PFSK-1 (cell line): ENCODE results near the gene SIPA1. TPM values are rescaled to one million over a fixed set of nuclear protein-coding genes. Genes with fewer than 3 reads are reported as not detected.

Experiments used
- FOXP2 ChIP-seq: optimal IDR thresholded peaks from 2 replicates; pipeline ENCODE3; 2011; ENCODE audit warnings: borderline replicate concordance, control low read depth, inconsistent platforms; ENCODE audit not compliant: insufficient read depth; ENCODE audit errors: extremely low read length, extremely low read depth
- POLR2AphosphoS5 ChIP-seq: IDR thresholded peaks from 2 replicates; pipeline ENCODE4 v1.6.1; 2012; ENCODE audit warnings: low read depth, mild to moderate bottlenecking, control low read depth, low read length, moderate library complexity
- SIN3A ChIP-seq: IDR thresholded peaks from 2 replicates; pipeline ENCODE4 v1.6.1; 2012; ENCODE audit warnings: mild to moderate bottlenecking, low read length, moderate library complexity, borderline replicate concordance; ENCODE audit not compliant: insufficient read depth
- TAF1 ChIP-seq: IDR thresholded peaks from 2 replicates; pipeline ENCODE4 v1.6.1; 2012; ENCODE audit warnings: low read length, control low read depth, borderline replicate concordance; ENCODE audit not compliant: insufficient read depth
- polyA plus RNA-seq: library from polyadenylated mRNA; unstranded; fragments of >200 nt; gene quantifications from one replicate; pipeline ENCODE4 v1.2.1, GENCODE V29; 2012; ENCODE audit warnings: low read depth, missing spikeins; ENCODE audit not compliant: insufficient read length
- TF ChIP-seq, protein P1 (sequence below), 2 experiments: IDR thresholded peaks; 2 replicates each; pipeline versions ENCODE4 v1.6.1 to v1.8.0; 2011 to 2012; ENCODE audit warnings: low read depth in 2 of 2, low read length in 2 of 2, control low read depth in 1 of 2, inconsistent platforms in 1 of 2, mild to moderate bottlenecking in 1 of 2, moderate library complexity in 1 of 2; ENCODE audit not compliant: insufficient read depth in 1 of 2

SIPA1 gene
- 92.0 TPM for polyA plus RNA-seq

DNA sequence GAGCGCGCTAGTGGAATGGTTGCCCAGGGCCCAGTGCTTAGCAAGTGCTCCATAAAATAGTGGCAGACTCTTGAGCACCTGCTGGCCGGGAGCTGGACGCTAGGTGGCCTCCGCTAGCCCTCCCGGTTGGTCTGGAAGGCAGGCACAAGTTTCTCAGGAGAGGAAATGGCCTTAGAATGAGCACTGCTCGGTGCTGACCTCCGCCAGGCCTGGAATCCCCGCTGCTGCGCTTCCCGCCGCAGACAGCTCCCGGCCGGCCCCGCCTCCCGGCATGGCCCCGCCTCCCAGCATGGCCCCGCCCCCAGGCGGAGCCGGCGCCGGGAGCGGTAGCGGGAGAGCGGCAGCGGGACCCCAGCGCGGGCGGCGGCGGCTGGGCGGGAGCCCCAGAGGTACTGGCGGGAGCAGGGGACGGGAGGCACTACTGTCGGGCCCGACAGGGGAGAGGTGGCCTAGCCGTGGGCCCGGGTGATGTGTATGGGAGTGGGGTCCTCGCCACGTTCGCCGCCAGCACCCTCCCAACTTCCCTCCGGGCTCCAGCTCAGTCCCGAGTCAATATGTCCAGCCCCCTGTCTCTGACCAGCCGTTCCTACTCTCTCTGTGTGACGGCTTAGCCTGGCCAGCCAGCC lies at the start of gene SIPA1:
SIPA1 (plus strand) TSS at position 308 of the 626 bp plus-strand sequence. CDS start 2,821 bp downstream, outside the sequence.
- TF ChIP-seq TAF1 (no peak; the same call in 1 of the 2 replicates), POLR2AphosphoS5 (peak; percentile 85)

DNA sequence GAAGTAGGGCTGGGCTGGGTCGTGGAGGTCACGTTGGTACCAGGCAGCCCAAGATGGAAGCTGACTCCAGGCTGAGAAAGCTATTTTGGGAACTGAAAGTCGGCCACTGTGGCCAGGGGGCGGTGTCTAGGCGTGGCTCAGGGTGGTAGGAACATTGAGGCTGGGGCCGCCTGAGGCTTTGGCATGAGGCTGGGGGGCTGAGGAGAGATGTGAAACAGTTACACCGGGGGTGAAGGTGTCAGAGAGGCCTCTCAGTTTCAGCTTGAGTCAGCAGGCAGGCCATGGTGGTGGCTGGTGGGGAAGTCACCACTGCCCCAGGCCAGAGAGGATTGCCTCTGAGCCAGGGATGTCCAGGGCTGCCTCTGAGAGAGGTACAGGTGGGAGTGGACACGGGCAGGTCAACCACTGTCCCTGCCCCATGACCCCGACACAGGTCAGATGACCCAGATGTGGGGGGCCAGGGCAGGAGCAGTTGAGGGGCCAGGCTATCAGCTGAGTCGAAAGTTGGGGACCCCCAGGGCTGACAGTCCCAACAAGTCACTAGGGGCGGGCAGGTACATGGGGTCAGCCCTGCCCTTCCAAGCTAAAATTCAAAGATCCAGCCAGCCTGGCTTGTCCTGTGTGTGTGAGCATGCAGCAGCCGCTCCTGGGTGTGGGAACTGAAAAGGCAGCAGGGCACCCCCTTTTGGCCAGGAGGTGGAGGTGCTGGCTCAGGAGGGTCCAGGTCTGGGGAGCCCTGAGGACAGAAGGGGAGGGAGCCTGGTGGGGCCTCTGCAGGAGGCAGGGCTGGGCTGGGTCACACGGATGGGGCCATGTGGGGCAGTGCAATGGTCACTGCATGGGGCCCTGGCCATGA lies 49.5 kb upstream of the SIPA1 start:
- TF ChIP-seq TAF1 = no peak
- TF ChIP-seq, protein P1, sequence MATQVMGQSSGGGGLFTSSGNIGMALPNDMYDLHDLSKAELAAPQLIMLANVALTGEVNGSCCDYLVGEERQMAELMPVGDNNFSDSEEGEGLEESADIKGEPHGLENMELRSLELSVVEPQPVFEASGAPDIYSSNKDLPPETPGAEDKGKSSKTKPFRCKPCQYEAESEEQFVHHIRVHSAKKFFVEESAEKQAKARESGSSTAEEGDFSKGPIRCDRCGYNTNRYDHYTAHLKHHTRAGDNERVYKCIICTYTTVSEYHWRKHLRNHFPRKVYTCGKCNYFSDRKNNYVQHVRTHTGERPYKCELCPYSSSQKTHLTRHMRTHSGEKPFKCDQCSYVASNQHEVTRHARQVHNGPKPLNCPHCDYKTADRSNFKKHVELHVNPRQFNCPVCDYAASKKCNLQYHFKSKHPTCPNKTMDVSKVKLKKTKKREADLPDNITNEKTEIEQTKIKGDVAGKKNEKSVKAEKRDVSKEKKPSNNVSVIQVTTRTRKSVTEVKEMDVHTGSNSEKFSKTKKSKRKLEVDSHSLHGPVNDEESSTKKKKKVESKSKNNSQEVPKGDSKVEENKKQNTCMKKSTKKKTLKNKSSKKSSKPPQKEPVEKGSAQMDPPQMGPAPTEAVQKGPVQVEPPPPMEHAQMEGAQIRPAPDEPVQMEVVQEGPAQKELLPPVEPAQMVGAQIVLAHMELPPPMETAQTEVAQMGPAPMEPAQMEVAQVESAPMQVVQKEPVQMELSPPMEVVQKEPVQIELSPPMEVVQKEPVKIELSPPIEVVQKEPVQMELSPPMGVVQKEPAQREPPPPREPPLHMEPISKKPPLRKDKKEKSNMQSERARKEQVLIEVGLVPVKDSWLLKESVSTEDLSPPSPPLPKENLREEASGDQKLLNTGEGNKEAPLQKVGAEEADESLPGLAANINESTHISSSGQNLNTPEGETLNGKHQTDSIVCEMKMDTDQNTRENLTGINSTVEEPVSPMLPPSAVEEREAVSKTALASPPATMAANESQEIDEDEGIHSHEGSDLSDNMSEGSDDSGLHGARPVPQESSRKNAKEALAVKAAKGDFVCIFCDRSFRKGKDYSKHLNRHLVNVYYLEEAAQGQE (IDR thresholded peaks at IDR 0.05; ENCODE audit: insufficient read depth in 1 of 2, low read depth in 2 of 2, low read length in 2 of 2) = no peak
- no peak for TF ChIP-seq FOXP2
- TF ChIP-seq POLR2AphosphoS5 = no peak
- TF ChIP-seq SIN3A = no peak

DNA sequence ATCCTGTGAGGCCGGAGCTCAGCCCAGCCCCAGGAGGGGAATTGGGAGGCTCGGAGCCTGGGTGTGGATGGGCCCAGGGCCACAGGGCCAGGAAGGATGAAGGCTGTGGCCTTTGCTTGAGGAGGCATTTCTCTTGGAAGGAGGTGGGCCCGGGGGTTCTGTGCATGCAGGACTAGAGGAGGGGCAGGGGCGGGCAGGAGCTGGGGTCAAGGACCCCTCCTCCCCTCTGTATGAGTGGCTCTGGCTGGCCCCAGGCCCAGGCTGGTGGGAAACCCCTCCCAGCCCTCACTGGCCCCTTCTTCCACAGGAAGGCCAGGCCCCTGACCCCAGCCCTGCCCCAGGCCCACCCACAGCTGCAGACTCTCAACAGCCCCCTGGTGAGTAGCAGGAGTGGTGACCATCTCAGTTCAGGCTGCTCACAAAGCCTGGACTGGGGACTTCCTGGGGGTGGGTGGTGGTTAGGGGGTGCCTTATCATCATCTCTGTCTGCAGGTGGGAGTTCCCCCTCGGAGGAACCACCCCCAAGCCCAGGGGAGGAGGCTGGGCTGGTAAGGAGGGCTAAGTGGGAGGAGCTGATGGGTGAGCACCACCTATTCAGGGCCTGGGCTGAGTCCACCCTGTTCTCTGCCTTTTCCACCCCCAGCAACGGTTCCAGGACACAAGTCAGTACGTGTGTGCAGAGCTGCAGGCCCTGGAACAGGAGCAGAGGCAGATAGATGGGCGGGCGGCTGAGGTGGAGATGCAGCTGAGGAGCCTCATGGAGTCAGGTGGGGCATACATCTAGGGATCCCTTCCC lies 48.3 kb upstream of the SIPA1 start:
- TF ChIP-seq TAF1 = no peak
- no peak for TF ChIP-seq POLR2AphosphoS5
- TF ChIP-seq SIN3A = no peak
- TF ChIP-seq, protein P1 (IDR thresholded peaks at IDR 0.05; ENCODE audit: insufficient read depth in 1 of 2, low read depth in 2 of 2, low read length in 2 of 2) = no peak
- no peak for TF ChIP-seq FOXP2

GRCh38 chr11:65590240-65590738 lies 47.6 kb upstream of the SIPA1 start:
- TF ChIP-seq SIN3A (no peak), TAF1 (no peak), FOXP2 (no peak), POLR2AphosphoS5 (no peak)
- TF ChIP-seq, protein P1 (IDR thresholded peaks at IDR 0.05; ENCODE audit: insufficient read depth in 1 of 2, low read depth in 2 of 2, low read length in 2 of 2) = no peak

GRCh38 chr11:65591939-65592857 lies 45.7 kb upstream of the SIPA1 start:
- TF ChIP-seq, protein P1 (IDR thresholded peaks at IDR 0.05; ENCODE audit: insufficient read depth in 1 of 2, low read depth in 2 of 2, low read length in 2 of 2) = no peak
- TF ChIP-seq SIN3A (no peak), FOXP2 (no peak), TAF1 (no peak), POLR2AphosphoS5 (no peak)
